NK-92 treated with Interleukin-12 subunit alpha and Interleukin-12 subunit beta, amount 100 ng/mL, for 24 hours (cell line): ENCODE data around the gene PMM1.

Source experiments
- DNase-seq: peaks from one replicate; lab custom pipeline; 2025; lab: John Stamatoyannopoulos, UW

Gene PMM1

DNA sequence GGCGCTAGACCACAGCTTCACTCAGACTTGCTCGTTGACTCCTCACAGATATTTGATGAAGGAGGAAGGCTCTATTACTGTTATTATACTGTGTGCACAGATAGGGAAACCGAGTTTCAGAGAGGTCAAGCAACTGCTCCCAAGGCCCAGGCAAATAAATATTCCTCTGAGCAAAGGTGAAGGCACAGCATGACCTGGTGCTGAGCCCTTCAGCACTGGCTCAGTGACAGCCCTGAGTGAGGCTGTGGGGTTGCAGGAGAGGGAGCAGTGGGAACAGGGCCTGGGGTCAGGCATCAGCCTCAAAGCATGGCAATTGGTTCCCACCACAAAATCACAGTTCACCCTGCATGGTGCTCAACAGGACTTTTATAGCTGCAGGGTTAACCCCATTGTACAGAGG, 52.4 kb downstream of the PMM1 start:
- DNase-seq = no peak

- DNase-seq = no peak
These were observed 54.4 kb downstream of the PMM1 start for GRCh38 chr22:41535244-41535643.

- no peak for DNase-seq
These were observed 55.4 kb downstream of the PMM1 start for GRCh38 chr22:41534219-41534618.

- DNase-seq = peak; percentile 38
These were observed 56.5 kb downstream of the PMM1 start for GRCh38 chr22:41532908-41533825.

GRCh38 chr22:41531715-41532477, 57.7 kb downstream of the PMM1 start:
- DNase-seq = no peak

- DNase-seq = no peak
These were observed 58.5 kb downstream of the PMM1 start for GRCh38 chr22:41530890-41531714.

- no peak for DNase-seq
These were observed 60.6 kb downstream of the PMM1 start for GRCh38 chr22:41528938-41529561.

GRCh38 chr22:41528132-41528766, 61.4 kb downstream of the PMM1 start:
- DNase-seq = no peak
